ENCODE measurements around the gene NUMA1. TPM values are rescaled to one million over a fixed set of nuclear protein-coding genes. Genes with fewer than 3 reads are reported as not detected.

The NUMA1 gene, protein sequence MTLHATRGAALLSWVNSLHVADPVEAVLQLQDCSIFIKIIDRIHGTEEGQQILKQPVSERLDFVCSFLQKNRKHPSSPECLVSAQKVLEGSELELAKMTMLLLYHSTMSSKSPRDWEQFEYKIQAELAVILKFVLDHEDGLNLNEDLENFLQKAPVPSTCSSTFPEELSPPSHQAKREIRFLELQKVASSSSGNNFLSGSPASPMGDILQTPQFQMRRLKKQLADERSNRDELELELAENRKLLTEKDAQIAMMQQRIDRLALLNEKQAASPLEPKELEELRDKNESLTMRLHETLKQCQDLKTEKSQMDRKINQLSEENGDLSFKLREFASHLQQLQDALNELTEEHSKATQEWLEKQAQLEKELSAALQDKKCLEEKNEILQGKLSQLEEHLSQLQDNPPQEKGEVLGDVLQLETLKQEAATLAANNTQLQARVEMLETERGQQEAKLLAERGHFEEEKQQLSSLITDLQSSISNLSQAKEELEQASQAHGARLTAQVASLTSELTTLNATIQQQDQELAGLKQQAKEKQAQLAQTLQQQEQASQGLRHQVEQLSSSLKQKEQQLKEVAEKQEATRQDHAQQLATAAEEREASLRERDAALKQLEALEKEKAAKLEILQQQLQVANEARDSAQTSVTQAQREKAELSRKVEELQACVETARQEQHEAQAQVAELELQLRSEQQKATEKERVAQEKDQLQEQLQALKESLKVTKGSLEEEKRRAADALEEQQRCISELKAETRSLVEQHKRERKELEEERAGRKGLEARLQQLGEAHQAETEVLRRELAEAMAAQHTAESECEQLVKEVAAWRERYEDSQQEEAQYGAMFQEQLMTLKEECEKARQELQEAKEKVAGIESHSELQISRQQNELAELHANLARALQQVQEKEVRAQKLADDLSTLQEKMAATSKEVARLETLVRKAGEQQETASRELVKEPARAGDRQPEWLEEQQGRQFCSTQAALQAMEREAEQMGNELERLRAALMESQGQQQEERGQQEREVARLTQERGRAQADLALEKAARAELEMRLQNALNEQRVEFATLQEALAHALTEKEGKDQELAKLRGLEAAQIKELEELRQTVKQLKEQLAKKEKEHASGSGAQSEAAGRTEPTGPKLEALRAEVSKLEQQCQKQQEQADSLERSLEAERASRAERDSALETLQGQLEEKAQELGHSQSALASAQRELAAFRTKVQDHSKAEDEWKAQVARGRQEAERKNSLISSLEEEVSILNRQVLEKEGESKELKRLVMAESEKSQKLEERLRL (N-terminal part only)
- total RNA-seq (2022; extraction: Qiagen RNA extraction) = 56.5 to 77.5 TPM (median 68.6 TPM) in 5 replicates

DNA sequence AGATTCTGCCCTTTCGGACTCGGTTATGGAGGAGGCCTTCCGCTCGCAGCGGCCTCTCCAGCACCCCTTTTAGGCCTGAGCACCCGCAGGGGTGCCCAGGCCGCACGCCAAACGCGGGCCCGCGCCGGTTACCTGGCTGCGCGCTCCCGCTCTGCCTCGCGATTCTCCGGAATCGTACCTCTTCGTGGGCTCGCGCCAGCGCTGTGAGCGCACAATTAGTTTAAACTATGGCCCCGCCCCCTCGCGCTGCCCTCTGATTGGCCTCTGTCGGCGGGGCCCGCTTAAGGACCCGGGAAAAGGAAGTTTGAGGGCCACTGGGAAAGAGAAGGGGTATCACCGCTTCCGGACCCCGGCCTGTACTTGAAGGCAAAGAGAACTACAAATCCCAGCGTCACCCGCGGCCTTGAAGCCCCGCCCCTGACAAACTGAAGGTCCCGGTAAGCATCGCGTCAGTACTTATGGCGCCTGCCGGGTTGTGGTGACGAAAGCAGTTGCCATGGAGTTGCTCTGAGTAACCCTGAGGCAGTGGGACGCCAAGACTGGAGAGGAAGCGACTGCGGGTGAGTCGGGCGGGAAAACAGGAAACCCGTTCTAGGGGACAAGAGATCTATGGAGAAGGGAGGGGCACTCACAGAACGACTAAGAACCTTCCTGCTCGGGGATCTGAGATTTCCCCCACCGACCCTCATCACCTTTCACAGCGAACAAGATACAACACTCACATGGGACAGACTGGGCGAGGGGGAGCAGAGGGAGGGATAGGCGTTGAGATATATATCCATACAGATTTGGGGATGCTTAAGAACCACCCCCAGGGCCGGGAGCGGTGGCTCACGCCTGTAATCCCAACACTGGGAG lies at the start of gene NUMA1, which contains the start of gene LRRC51:
TSS of gene NUMA1 (minus strand) at position 217 of the 858 bp plus-strand sequence. CDS start 44,599 bp downstream, outside the sequence.
TSS of gene LRRC51 (plus strand) at position 525 of the 858 bp plus-strand sequence. CDS start 8,234 bp downstream, outside the sequence.

GRCh38 chr11:72112143-72112977 lies 32.0 kb upstream of the NUMA1 start, which contains the start of gene ANAPC15:
ANAPC15 (minus strand) TSS chr11:72112695; CDS start chr11:72111276, 1,419 bp downstream.

DNA sequence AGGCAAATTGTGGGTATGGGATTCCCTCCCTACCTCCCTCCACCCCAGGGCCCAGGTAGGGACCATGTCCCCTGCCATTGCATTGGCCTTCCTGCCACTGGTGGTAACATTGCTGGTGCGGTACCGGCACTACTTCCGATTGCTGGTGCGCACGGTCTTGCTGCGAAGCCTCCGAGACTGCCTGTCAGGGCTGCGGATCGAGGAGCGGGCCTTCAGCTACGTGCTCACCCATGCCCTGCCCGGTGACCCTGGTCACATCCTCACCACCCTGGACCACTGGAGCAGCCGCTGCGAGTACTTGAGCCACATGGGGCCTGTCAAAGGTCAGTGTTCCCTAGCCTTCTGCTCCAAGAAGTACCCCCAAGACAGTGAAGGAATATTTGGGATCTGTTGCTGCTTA lies 25.5 kb upstream of the NUMA1 start, which contains the start of gene TOMT:
TSS of gene TOMT (plus strand) at position 37 of the 400 bp plus-strand sequence. CDS start at position 65, 28 bp downstream.

DNA sequence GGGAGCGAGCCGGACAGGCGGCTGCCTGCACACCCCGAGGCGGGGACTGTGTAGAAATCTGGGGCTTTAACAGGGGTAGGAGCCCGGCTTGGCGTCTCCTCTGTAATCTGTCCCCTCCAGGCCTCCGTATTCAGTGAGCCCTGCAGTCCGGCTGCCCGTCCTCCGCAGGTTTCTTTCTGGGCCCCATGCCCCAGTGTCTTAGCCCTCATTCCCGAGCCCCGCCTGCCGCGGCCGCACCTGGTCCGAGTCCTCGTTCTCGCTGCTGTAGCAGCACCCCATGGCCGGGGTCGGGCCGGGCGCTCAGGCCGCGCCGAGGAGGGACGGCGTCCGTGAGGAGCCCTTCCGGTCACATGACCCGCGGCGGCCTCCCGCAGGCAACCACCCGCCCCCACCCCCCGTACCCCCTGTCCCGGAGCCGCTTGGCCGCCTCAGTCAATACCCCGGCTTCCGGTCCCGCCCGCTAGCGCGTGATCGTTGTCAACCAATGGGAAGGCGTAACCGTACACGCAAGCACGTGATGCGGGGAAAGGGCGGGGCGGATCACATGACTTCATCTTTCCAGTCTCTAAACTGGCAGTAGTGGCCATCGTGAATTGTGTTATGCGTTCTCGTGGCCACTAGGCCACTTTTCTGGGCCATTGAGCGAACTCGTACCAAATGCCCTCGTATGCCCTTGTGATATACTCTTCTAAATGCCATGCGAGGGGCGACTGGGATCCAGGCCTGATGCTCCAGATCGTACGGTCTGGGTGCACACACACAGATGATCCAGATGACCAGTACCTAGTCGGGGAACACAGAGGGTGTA lies 22.8 kb upstream of the NUMA1 start, which contains the start of gene LAMTOR1:
TSS of gene LAMTOR1 (minus strand) at position 352 of the 808 bp plus-strand sequence. CDS start at position 279, 73 bp downstream.

DNA sequence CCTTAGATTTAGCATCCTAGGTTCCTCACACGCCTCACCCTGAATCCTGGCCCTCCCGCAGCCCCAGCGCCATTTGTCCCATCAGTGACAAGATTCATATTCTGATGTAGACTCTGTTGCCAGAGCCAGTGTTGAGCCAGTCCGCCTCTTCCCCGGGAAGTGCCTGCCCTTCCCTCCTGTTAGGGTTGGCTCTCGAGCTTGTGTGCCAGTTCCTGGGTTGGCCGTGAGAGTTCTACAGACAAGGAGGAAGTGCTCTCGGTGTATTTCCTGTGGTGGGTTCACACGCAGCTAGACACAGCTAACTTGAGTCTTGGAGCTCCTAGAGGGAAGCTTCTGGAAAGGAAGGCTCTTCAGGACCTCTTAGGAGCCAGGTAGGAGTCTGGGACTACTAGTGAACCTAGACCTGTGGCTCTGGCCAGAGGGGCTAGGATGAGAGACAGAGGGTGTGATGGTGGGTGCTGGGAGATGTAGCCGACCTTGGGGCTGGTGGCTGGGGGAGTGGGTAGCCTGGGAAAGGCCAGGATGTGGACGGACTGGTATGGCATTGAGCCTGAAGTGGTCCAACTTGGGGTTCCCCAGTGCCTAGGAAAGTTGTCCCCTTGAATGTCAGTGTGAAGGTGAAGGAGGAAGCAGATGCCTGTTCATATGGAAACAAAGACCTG lies 81.6 kb downstream of the NUMA1 start, which contains the start of gene IL18BP:
TSS of gene IL18BP (plus strand) at position 261 of the 662 bp plus-strand sequence. CDS start 1,076 bp downstream, outside the sequence.

Other genes with a start within 250 kb of the NUMA1 start
- gene DEFB108B, start 247.3 kb downstream of the NUMA1 start, total RNA-seq (2022; extraction: Qiagen RNA extraction) = not detected in 5 replicates
- not detected in 5 replicates for gene DEFB131B, start 202.1 kb downstream of the NUMA1 start, total RNA-seq (2022; extraction: Qiagen RNA extraction)
- gene XNDC1N, start 151.9 kb downstream of the NUMA1 start, total RNA-seq (2022; extraction: Qiagen RNA extraction) = 3.0 to 4.1 TPM (median 3.4 TPM) in 5 replicates
- 54.7 to 62.8 TPM (median 57.7 TPM) in 5 replicates for gene RNF121, start 151.5 kb downstream of the NUMA1 start, total RNA-seq (2022; extraction: Qiagen RNA extraction)
- 3.3 to 4.9 TPM (median 4.4 TPM) in 5 replicates for gene IL18BP, start 81.6 kb downstream of the NUMA1 start, total RNA-seq (2022; extraction: Qiagen RNA extraction)
- gene LRRC51, start 308 bp upstream of the NUMA1 start, total RNA-seq (2022; extraction: Qiagen RNA extraction) = 6.9 to 8.8 TPM (median 7.7 TPM) in 5 replicates
- gene LAMTOR1, start 22.8 kb upstream of the NUMA1 start, total RNA-seq (2022; extraction: Qiagen RNA extraction) = 113 to 163 TPM (median 144 TPM) in 5 replicates
- gene TOMT, start 25.4 kb upstream of the NUMA1 start, total RNA-seq (2022; extraction: Qiagen RNA extraction) = not detected in 5 replicates
- gene ANAPC15, start 32.2 kb upstream of the NUMA1 start, total RNA-seq (2022; extraction: Qiagen RNA extraction) = 77.3 to 90.2 TPM (median 86.1 TPM) in 5 replicates
- gene FOLR3, start 55.2 kb upstream of the NUMA1 start, total RNA-seq (2022; extraction: Qiagen RNA extraction) = 0.13 to 0.26 TPM in 2 of 5 replicates, not detected in the others
- gene FOLR1, start 111.6 kb upstream of the NUMA1 start, total RNA-seq (2022; extraction: Qiagen RNA extraction) = 0.08 to 0.13 TPM (median 0.10 TPM) in 4 of 5 replicates, not detected in the other
- not detected in 5 replicates for gene FOLR2, start 136.3 kb upstream of the NUMA1 start, total RNA-seq (2022; extraction: Qiagen RNA extraction)
- 60.6 to 92.9 TPM (median 84.4 TPM) in 5 replicates for gene INPPL1, start 144.2 kb upstream of the NUMA1 start, total RNA-seq (2022; extraction: Qiagen RNA extraction)
- gene PHOX2A, start 163.6 kb upstream of the NUMA1 start, total RNA-seq (2022; extraction: Qiagen RNA extraction) = not detected in 5 replicates

All from A549 treated with CORT108297 at 1 μM for 4 hours (cell line).